GM18498 (cell line): ENCODE results near the gene RBM22.
A peak's percentile ranks its signal among the peaks of the same experiment; 100 is the strongest.
"Not testable (repeated sequence)": the region's sequence is repeated elsewhere in the genome, so short reads cannot be mapped to it uniquely, and the experiment has no call there.

Experiments
- ATAC-seq: cut with Tn5 transposase; IDR thresholded peaks from one replicate; pipeline ENCODE4 v1.9.1; 2021; ENCODE audit warnings: mild to moderate bottlenecking, moderate library complexity; ENCODE audit not compliant: unreplicated experiment

RBM22 gene

GRCh38 chr5:150700594-150701377, at the start of gene RBM22:
RBM22 (minus strand) TSS chr5:150701062; CDS start chr5:150700985, 77 bp downstream.
- ATAC-seq, result peak; percentile 97

- no peak for ATAC-seq
Observed at GRCh38 chr5:150750469-150750868, 49.6 kb upstream of the RBM22 start.

- not testable (repeated sequence) for ATAC-seq
Observed at GRCh38 chr5:150743142-150743488, 42.3 kb upstream of the RBM22 start.

GRCh38 chr5:150742455-150743141, 41.7 kb upstream of the RBM22 start:
- not testable (repeated sequence) for ATAC-seq

GRCh38 chr5:150740992-150741391, 40.1 kb upstream of the RBM22 start:
- ATAC-seq, result no peak

GRCh38 chr5:150738862-150739261, 38.0 kb upstream of the RBM22 start:
- ATAC-seq, result no peak

- ATAC-seq, result peak; percentile 85
Observed at GRCh38 chr5:150734579-150735384, 33.9 kb upstream of the RBM22 start.

GRCh38 chr5:150731669-150732242, 30.9 kb upstream of the RBM22 start:
- ATAC-seq, result no peak

GRCh38 chr5:150729859-150730258, 29.0 kb upstream of the RBM22 start:
- no peak for ATAC-seq

- no peak for ATAC-seq
Observed at GRCh38 chr5:150723845-150724244, 23.0 kb upstream of the RBM22 start.

- ATAC-seq, result no peak
Observed at GRCh38 chr5:150710165-150710564, 9.3 kb upstream of the RBM22 start.

- ATAC-seq, result no peak
Observed at GRCh38 chr5:150706776-150707390, 6.0 kb upstream of the RBM22 start.

- no peak for ATAC-seq
Observed at GRCh38 chr5:150703762-150704161, 2.9 kb upstream of the RBM22 start.

- peak; percentile 11 for ATAC-seq
Observed at GRCh38 chr5:150700246-150700593, 642 bp downstream of the RBM22 start.

GRCh38 chr5:150694612-150695011, 6.2 kb downstream of the RBM22 start:
- no peak for ATAC-seq

- ATAC-seq, result no peak
Observed at GRCh38 chr5:150692276-150692675, 8.6 kb downstream of the RBM22 start.

GRCh38 chr5:150690760-150691159, 10.1 kb downstream of the RBM22 start:
- no peak for ATAC-seq

- no peak for ATAC-seq
Observed at GRCh38 chr5:150689120-150689519, 11.7 kb downstream of the RBM22 start.

GRCh38 chr5:150676578-150676977, 24.3 kb downstream of the RBM22 start:
- ATAC-seq, result no peak

GRCh38 chr5:150675069-150675468, 25.8 kb downstream of the RBM22 start:
- ATAC-seq, result no peak

GRCh38 chr5:150674341-150674821, 26.5 kb downstream of the RBM22 start:
- ATAC-seq, result no peak
